Neural progenitor cell (in vitro differentiated cells): ENCODE measurements around the gene CBFA2T2. TPM values are rescaled to one million over a fixed set of nuclear protein-coding genes. Genes with fewer than 3 reads are reported as not detected.

Experiments
- DNase-seq: peaks from one replicate; pipeline ENCODE4 v3.0.0-alpha.2; 2016; ENCODE audit warnings: low spot score
- H2AFZ ChIP-seq: fragments of 200-600 bp; sonication (generic); replicated peaks from 2 replicates; pipeline ENCODE4 v1.6.1; 2016; ENCODE audit warnings: antibody characterized with exemption
- H3F3A ChIP-seq: fragments of 200-600 bp; sonication (generic); 2 replicates; pipeline ENCODE4 v1.6.1; 2016; ENCODE audit warnings: antibody characterized with exemption, low read depth
- H3K27ac ChIP-seq: fragments of 200-600 bp; sonication (generic); 2 replicates; pipeline ENCODE4 v1.5.1; 2016; ENCODE audit warnings: mild to moderate bottlenecking
- H3K27me3 ChIP-seq: fragments of 200-600 bp; sonication (generic); 2 replicates; pipeline ENCODE4 v1.6.1; 2016; ENCODE audit warnings: mild to moderate bottlenecking, moderate library complexity
- H3K36me3 ChIP-seq: fragments of 200-600 bp; sonication (generic); 2 replicates; pipeline ENCODE4 v1.5.1; 2016
- H3K4me1 ChIP-seq: fragments of 200-600 bp; sonication (generic); 2 replicates; pipeline ENCODE4 v1.6.1; 2016; ENCODE audit warnings: mixed run types
- H3K4me2 ChIP-seq: fragments of 200-600 bp; sonication (generic); 2 replicates; pipeline ENCODE4 v1.6.1; 2016
- H3K4me3 ChIP-seq: fragments of 200-600 bp; sonication (generic); 2 replicates; pipeline ENCODE4 v1.5.1; 2016
- H3K79me2 ChIP-seq: fragments of 200-600 bp; sonication (generic); 2 replicates; pipeline ENCODE4 v1.6.1; 2016; ENCODE audit warnings: low read depth
- H3K9ac ChIP-seq: fragments of 200-600 bp; sonication (generic); 2 replicates; pipeline ENCODE4 v1.6.1; 2016
- H3K9me3 ChIP-seq: fragments of 200-600 bp; sonication (generic); 2 replicates; pipeline ENCODE4 v1.5.1; 2016; ENCODE audit warnings: low read depth
- H4K20me1 ChIP-seq: fragments of 200-600 bp; sonication (generic); 2 replicates; pipeline ENCODE4 v1.6.1; 2016; ENCODE audit warnings: low read depth
- H3K27ac Mint-ChIP-seq: 3 replicates; pipeline ENCODE4 v1.8.0; 2021; ENCODE audit warnings: mixed read lengths
- H3K27me3 Mint-ChIP-seq: 2 replicates; pipeline ENCODE4 v1.8.0; 2022; ENCODE audit warnings: low read depth, mild to moderate bottlenecking, inconsistent platforms, moderate library complexity, mixed read lengths; ENCODE audit not compliant: insufficient read depth
- H3K36me3 Mint-ChIP-seq: 3 replicates; pipeline ENCODE4 v1.8.0; 2021; ENCODE audit warnings: mixed read lengths
- H3K4me1 Mint-ChIP-seq: 3 replicates; pipeline ENCODE4 v1.8.0; 2021; ENCODE audit warnings: mixed read lengths
- H3K4me3 Mint-ChIP-seq: 3 replicates; pipeline ENCODE4 v1.8.0; 2021; ENCODE audit warnings: mild to moderate bottlenecking, moderate library complexity, mixed read lengths
- H3K9me3 Mint-ChIP-seq: 3 replicates; pipeline ENCODE4 v1.8.0; 2020; ENCODE audit warnings: mixed read lengths
- EZH2 ChIP-seq: fragments of 200-600 bp; sonication (generic); IDR thresholded peaks from 2 replicates; pipeline ENCODE4 v1.6.1; 2017; ENCODE audit warnings: antibody characterized with exemption, mild to moderate bottlenecking, moderate library complexity
- EZH2phosphoT487 ChIP-seq: fragments of 200-600 bp; sonication (generic); IDR thresholded peaks from 2 replicates; pipeline ENCODE4 v1.6.1; 2017; ENCODE audit warnings: antibody characterized with exemption
- total RNA-seq: library from RNA; depleted of rRNA; stranded (reverse); fragments of >200 nt; gene quantifications from 2 replicates; pipeline ENCODE4 v1.2.3, GENCODE V29; 2015; ENCODE audit warnings: low replicate concordance
- TF ChIP-seq, protein P1 (sequence below): fragments of 200-600 bp; sonication (generic); IDR thresholded peaks from 2 replicates; pipeline ENCODE4 v1.5.1; 2017; ENCODE audit warnings: antibody characterized with exemption, mild to moderate bottlenecking

The CBFA2T2 gene
- total RNA-seq, 1 donor from 2014 or later: 11.9 TPM

DNA sequence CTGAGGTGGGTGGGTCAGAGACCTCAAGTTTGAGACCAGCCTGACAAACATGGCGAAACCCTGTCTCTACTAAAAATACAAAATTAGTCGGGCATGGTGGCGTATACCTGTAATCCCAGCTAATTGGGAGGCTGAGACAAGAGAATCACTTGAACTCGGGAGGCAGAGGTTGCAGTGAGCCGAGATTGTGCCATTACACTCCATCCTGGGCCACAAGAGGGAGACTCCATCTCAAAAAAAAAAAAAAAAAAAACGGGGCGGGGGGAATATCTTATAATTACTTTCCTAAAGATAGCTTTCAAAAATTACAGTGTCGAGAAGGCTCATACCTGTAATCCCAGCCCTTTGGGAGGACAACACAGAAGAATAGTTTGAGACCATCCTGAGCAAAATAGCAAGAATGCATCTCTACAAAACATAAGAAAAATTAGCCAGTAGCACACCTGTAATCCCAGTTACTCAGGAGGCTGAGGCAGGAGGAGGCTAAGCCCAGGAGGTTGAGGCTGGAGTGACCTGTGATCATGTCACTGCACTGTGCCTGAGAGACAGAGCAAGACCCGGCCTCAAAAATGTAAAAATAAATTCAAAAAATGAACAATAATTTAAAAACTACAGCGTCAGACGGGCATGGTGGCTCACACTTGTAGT, 25.8 kb downstream of the CBFA2T2 start:
- Mint-ChIP-seq H3K4me1 (peaks cover 6% of the 10 kb centered on the region), H3K4me3 (no peak overlapping the region), H3K36me3 (peaks cover 8% of the 10 kb centered on the region), H3K9me3 (peaks cover 7% of the 10 kb centered on the region), H3K27me3 (no peaks in the 10 kb centered on the region), H3K27ac (no peak overlapping the region)
- Histone ChIP-seq H3K36me3 (no peaks in the 10 kb centered on the region), H3K9ac (no peak overlapping the region), H3K4me1 (no peaks in the 10 kb centered on the region), H3K9me3 (no peaks in the 10 kb centered on the region), H2AFZ (no peak overlapping the region), H3K27me3 (no peaks in the 10 kb centered on the region), H3K4me3 (no peak overlapping the region), H3F3A (no peaks in the 10 kb centered on the region), H3K79me2 (peaks cover 19% of the 10 kb centered on the region), H4K20me1 (no peaks in the 10 kb centered on the region), H3K4me2 (no peak overlapping the region), H3K27ac (no peak overlapping the region)
- TF ChIP-seq EZH2phosphoT487 (no peak), EZH2 (no peak)
- TF ChIP-seq, protein P1, sequence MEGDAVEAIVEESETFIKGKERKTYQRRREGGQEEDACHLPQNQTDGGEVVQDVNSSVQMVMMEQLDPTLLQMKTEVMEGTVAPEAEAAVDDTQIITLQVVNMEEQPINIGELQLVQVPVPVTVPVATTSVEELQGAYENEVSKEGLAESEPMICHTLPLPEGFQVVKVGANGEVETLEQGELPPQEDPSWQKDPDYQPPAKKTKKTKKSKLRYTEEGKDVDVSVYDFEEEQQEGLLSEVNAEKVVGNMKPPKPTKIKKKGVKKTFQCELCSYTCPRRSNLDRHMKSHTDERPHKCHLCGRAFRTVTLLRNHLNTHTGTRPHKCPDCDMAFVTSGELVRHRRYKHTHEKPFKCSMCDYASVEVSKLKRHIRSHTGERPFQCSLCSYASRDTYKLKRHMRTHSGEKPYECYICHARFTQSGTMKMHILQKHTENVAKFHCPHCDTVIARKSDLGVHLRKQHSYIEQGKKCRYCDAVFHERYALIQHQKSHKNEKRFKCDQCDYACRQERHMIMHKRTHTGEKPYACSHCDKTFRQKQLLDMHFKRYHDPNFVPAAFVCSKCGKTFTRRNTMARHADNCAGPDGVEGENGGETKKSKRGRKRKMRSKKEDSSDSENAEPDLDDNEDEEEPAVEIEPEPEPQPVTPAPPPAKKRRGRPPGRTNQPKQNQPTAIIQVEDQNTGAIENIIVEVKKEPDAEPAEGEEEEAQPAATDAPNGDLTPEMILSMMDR: peak; percentile 26
- no peak for DNase-seq

DNA sequence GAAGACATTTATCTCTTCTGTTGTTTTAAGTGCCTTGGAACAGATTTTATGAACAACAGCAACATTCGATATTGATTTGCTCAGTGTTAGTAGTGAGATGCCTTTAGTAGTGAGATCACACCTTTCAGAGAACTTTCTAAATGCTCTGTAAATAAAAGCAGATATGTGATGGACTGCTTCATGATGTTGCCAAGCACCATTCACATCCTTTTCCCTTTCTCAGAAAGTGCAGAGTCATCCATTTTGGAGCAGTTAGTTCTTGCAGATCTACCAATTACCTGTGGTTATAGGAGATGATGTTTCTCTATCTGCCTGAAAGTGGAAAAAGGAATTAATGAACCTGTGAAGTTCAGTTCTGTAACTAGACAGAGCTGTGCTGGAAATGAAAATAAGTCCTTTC, 27.0 kb downstream of the CBFA2T2 start:
- H3K4me3 Mint-ChIP-seq: no peak overlapping the region

DNA sequence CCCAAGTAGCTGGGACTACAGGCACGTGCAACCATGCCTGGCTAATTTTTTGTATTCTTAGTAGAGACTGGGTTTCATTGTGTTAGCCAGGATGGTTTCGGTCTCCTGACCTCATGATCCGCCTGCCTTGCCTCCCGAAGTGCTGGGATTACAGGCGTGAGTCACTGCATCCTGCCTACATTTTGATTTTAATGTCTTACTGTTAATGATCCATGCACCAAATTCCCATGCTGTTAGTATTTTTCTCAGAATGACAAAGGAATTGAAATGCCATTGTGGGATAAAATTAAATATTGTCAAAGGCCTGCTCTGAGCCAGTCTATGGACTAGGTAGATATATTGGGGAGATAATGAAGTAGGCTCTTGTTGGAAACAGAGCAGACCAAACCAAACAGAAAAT, 28.2 kb downstream of the CBFA2T2 start:
- no peak overlapping the region for H3K27ac ChIP-seq
- peaks cover 9% of the 10 kb centered on the region for H3K79me2 ChIP-seq
- H3K36me3 ChIP-seq: no peaks in the 10 kb centered on the region
- DNase-seq: peak; percentile 33
- no peak overlapping the region for H3K9ac ChIP-seq
- no peaks in the 10 kb centered on the region for H3K9me3 ChIP-seq
- H3K4me3 ChIP-seq: no peak overlapping the region
- peaks cover 4% of the 10 kb centered on the region for H3K36me3 Mint-ChIP-seq
- H3K27me3 ChIP-seq: no peaks in the 10 kb centered on the region
- no peak overlapping the region for H3K4me2 ChIP-seq
- H3K4me3 Mint-ChIP-seq: no peak overlapping the region
- no peaks in the 10 kb centered on the region for H3K4me1 ChIP-seq
- no peaks in the 10 kb centered on the region for H3K27me3 Mint-ChIP-seq
- no peak overlapping the region for H2AFZ ChIP-seq
- peaks cover 6% of the 10 kb centered on the region for H3K4me1 Mint-ChIP-seq
- no peak overlapping the region for H3K27ac Mint-ChIP-seq
- H4K20me1 ChIP-seq: no peaks in the 10 kb centered on the region
- TF ChIP-seq, protein P1: no peak
- TF ChIP-seq EZH2 (no peak), EZH2phosphoT487 (no peak)
- peaks cover 3% of the 10 kb centered on the region for H3K9me3 Mint-ChIP-seq
- H3F3A ChIP-seq: no peaks in the 10 kb centered on the region

More for the DNA sequence above, 27.0 kb downstream of the CBFA2T2 start:
- Mint-ChIP-seq H3K27me3 (no peaks in the 10 kb centered on the region), H3K36me3 (peaks cover 6% of the 10 kb centered on the region), H3K27ac (no peak overlapping the region), H3K9me3 (peaks cover 6% of the 10 kb centered on the region), H3K4me1 (peaks cover 6% of the 10 kb centered on the region)
- Histone ChIP-seq H3K27me3 (no peaks in the 10 kb centered on the region), H2AFZ (no peak overlapping the region), H3K4me2 (no peak overlapping the region), H3K4me1 (no peaks in the 10 kb centered on the region), H3K9me3 (no peaks in the 10 kb centered on the region), H3K79me2 (peaks cover 13% of the 10 kb centered on the region), H4K20me1 (no peaks in the 10 kb centered on the region), H3F3A (no peaks in the 10 kb centered on the region), H3K4me3 (no peak overlapping the region), H3K9ac (no peak overlapping the region), H3K36me3 (no peaks in the 10 kb centered on the region), H3K27ac (no peak overlapping the region)
- TF ChIP-seq EZH2phosphoT487: no peak
- no peak for TF ChIP-seq EZH2
- TF ChIP-seq, protein P1: no peak
- no peak for DNase-seq
